ENCODE data around the gene SAMD13. TPM values are rescaled to one million over a fixed set of nuclear protein-coding genes. Genes with fewer than 3 reads are reported as not detected.

Gene SAMD13, protein sequence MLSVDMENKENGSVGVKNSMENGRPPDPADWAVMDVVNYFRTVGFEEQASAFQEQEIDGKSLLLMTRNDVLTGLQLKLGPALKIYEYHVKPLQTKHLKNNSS
- 1.6 TPM for total RNA-seq
- long read RNA-seq, partial matches to known transcripts, result 0 of 1 reads
- long read RNA-seq, other reads (novel, unspliced or antisense), result 0 of 1 reads

DNA sequence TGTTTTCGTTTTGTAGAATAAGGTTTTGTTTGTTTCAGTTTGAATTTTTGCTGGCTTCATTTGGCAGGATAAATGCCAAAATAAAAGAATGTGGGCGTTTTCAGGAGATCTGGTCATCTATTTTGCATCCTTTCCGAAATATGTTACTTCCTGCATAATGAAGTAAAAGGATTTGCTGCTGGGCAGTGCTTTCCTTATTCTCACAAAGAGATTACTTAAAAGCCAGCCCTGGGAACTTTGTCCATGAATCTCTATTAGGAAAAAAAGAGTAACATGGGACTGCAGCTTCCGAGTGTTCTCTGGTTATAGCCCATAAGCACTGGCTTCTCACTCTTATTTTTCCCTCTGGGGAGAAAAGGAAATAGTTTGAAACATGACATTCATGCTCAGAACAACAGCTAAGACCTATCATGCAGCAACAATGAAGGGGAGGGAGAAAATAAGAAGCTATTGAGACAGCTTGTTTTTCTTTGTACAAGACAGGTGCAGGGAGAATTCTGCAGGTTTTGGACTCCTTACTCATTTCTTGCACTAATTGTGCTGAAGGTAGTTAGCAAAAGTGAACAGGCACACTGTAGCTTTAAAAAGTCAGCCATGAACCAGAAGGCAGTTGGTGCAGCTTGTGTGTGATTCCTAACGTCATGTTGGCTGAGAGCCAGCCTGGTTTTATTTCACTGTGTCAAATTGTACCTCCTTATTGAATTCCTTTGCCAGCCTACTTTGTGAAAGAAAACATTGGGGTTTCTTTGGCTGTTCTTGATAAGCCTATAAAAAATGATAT lies at the start of gene SAMD13:
TSS of gene SAMD13 (plus strand) at position 705 of the 781 bp plus-strand sequence. CDS start 1,527 bp downstream, outside the sequence.
- TF ChIP-seq, protein P1, sequence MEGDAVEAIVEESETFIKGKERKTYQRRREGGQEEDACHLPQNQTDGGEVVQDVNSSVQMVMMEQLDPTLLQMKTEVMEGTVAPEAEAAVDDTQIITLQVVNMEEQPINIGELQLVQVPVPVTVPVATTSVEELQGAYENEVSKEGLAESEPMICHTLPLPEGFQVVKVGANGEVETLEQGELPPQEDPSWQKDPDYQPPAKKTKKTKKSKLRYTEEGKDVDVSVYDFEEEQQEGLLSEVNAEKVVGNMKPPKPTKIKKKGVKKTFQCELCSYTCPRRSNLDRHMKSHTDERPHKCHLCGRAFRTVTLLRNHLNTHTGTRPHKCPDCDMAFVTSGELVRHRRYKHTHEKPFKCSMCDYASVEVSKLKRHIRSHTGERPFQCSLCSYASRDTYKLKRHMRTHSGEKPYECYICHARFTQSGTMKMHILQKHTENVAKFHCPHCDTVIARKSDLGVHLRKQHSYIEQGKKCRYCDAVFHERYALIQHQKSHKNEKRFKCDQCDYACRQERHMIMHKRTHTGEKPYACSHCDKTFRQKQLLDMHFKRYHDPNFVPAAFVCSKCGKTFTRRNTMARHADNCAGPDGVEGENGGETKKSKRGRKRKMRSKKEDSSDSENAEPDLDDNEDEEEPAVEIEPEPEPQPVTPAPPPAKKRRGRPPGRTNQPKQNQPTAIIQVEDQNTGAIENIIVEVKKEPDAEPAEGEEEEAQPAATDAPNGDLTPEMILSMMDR (IDR thresholded peaks at IDR 0.05), result no peak
- Histone ChIP-seq H3K4me3 (peak within 1 kb of the TSS; percentile 39), H3K27ac (peak within 1 kb of the TSS; percentile 38), H3K27me3 (no peaks in the 10 kb centered on the region), H3K9me3 (no peaks in the 10 kb centered on the region), H3K36me3 (no peaks in the 10 kb centered on the region), H3K4me1 (peaks cover 34% of the 10 kb centered on the region)
- ATAC-seq, result peak; percentile 35
- intact Hi-C loops (cut with DNase I), result no loop called here
- DNase-seq, result no peak

DNA sequence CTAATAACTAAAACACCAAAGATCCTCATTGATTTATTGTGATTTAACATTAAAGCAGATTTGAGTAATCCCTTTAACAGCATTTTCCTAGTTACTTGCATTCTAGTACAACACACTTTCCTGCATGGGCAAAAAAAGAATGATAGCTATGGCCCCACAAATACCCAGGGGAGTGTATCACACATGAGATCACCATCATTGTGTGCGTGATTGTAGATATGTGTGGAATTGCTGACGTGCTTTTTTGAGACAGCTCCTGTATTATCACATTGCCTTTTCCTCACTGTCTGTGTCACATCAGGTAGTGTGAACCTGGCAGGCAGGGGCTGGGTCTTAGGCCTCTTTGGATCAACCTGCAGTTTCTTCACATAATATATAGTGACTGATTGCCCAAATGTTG lies 48.5 kb upstream of the SAMD13 start:
- TF ChIP-seq, protein P1 (IDR thresholded peaks at IDR 0.05), result no peak
- ATAC-seq, result no peak
- intact Hi-C loops (cut with DNase I), result no loop called here
- H3K4me1 ChIP-seq, result no peaks in the 10 kb centered on the region
- no peak for DNase-seq
- H3K9me3 ChIP-seq, result no peaks in the 10 kb centered on the region
- H3K27ac ChIP-seq, result no peak overlapping the region
- no peaks in the 10 kb centered on the region for H3K36me3 ChIP-seq
- no peak overlapping the region for H3K4me3 ChIP-seq
- no peaks in the 10 kb centered on the region for H3K27me3 ChIP-seq

DNA sequence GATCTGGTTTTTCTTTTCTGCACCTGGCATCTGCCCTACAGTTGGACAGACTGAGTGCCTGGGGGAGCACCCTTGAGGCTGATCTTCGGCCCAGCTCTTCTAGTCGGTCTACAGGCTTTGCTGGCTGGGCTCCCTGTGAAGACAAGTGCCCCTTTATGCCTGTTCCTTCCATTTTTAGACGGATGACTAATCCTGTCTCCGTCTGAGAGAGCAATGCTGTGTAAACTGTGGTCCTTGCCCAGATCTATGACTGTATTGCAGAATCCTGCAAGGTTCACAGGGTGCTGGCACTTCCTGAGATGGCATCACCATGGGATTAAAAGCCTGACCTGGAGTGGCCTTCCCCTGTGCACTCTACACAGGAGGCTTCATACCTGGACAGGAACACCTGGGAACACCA lies 47.6 kb upstream of the SAMD13 start:
- intact Hi-C loops (cut with DNase I), result no loop called here
- Histone ChIP-seq H3K4me1 (no peaks in the 10 kb centered on the region), H3K4me3 (no peak overlapping the region), H3K36me3 (no peaks in the 10 kb centered on the region), H3K9me3 (no peaks in the 10 kb centered on the region), H3K27ac (no peak overlapping the region), H3K27me3 (no peaks in the 10 kb centered on the region)
- peak; percentile 68 for DNase-seq
- TF ChIP-seq, protein P1 (IDR thresholded peaks at IDR 0.05), result no peak
- peak; percentile 93 for ATAC-seq

DNA sequence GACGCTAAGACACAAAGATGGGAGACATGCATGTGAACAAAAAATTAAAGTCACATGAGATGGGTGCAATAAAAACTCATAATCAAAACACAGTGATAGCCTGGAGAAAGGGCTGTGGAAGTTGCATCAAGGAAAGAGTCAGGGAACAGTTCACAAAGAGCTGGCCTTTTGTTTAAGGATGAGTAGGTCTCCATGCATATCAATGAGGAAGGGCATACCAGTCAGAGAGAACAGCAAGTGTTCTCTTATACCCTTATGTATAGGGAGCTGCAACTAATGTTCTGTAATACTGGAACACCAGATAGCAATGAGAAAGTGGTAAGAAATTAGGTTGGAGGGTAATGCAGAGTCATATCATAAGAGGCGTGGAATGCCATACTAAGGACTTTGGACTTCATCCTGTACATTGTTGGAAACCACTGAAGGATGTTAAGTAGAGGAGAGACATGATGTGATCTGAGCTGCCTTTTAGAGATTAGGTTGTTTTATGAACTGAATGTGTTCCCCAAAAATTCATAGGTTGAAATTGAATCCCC lies 46.7 kb upstream of the SAMD13 start:
- Histone ChIP-seq H3K9me3 (no peaks in the 10 kb centered on the region), H3K27ac (no peak overlapping the region), H3K36me3 (no peaks in the 10 kb centered on the region), H3K4me3 (no peak overlapping the region), H3K27me3 (no peaks in the 10 kb centered on the region), H3K4me1 (no peaks in the 10 kb centered on the region)
- intact Hi-C loops (cut with DNase I), result no loop called here
- no peak for ATAC-seq
- no peak for DNase-seq
- TF ChIP-seq, protein P1 (IDR thresholded peaks at IDR 0.05), result no peak

DNA sequence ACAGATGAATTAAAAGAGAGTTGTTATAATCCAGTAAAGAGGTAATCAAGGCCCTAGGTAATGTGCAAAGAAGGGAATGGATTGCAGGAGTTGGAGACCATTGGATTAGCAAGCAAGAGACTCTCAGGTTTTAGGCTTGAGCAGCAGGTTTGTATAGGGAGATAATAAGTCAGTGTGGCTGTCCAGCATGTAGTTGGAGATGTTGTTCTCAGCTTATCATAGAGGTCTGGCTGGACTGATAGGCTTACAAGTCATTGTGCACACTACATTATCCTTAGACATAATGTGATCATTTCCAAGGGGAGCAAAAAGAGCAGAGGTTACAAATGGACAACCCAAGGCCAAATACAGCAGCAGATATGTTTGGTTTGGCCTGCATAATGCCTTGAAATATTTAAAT lies 45.9 kb upstream of the SAMD13 start:
- Histone ChIP-seq H3K27ac (no peak overlapping the region), H3K4me3 (no peak overlapping the region), H3K36me3 (no peaks in the 10 kb centered on the region), H3K27me3 (no peaks in the 10 kb centered on the region), H3K9me3 (no peaks in the 10 kb centered on the region), H3K4me1 (no peaks in the 10 kb centered on the region)
- DNase-seq (no peak), ATAC-seq (no peak)
- TF ChIP-seq, protein P1 (IDR thresholded peaks at IDR 0.05), result no peak
- intact Hi-C loops (cut with DNase I), result no loop called here
